ENCODE results near the gene GLIS1. TPM values are rescaled to one million over a fixed set of nuclear protein-coding genes. Genes with fewer than 3 reads are reported as not detected.
"Not testable (repeated sequence)": the region's sequence is repeated elsewhere in the genome, so short reads cannot be mapped to it uniquely, and the experiment has no call there.

Gene GLIS1
- total RNA-seq, 1 experiment from 2014 or later: 1.7 TPM

DNA sequence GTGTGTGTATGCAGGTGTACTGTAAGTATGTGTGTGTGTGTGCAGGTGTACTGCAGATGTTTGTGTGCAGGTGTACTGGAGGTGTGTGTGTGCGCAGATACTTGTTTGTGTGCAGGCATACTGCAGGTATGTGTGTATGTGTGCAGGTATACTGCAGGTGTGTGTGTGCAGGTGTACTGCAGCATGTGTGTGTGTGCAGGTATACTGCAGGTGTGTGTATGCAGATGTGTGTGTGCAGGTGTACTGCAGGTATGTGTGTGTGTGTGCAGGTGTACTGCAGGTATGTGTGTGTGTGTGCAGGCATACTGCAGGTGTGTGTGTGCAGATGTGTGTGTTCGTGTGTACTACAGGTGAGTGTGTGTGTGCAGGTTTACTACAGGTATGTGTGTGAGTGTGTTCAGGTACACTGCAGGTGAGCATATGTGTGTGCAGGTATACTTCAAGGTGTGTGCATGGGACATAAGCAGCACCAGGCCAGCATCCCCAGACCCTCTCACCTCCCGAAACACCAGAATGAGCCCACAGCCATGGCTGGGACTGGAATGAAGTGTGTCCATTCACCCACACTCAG, 182.2 kb downstream of the GLIS1 start:
- intact Hi-C loops (cut with micrococcal nuclease): no loop called here
- Histone ChIP-seq H3K9me3 (ENCODE audit: low read length) (no peaks in the 10 kb centered on the region), H4K20me1 (ENCODE audit: low read length) (no peaks in the 10 kb centered on the region), H3K4me1 (ENCODE audit: insufficient read depth, low read length) (no peaks in the 10 kb centered on the region), H3K27ac (ENCODE audit: low read length) (no peak overlapping the region), H3K79me2 (ENCODE audit: low read length) (no peaks in the 10 kb centered on the region), H3K9ac (ENCODE audit: low read length) (no peak overlapping the region), H3F3A (ENCODE audit: low read length, unreplicated experiment) (no peaks in the 10 kb centered on the region), H2AFZ (ENCODE audit: low read length) (no peak overlapping the region), H3K9me2 (replicated peaks; ENCODE audit: low read length) (no peaks in the 10 kb centered on the region), H3K27me3 (ENCODE audit: low read length) (no peaks in the 10 kb centered on the region), H3K4me2 (ENCODE audit: low read length) (no peak overlapping the region), H3K36me3 (ENCODE audit: low read depth, low read length) (no peaks in the 10 kb centered on the region), H3K4me3 (ENCODE audit: low read length) (no peak overlapping the region)
- DNase-seq (no peak), ATAC-seq (no peak)
- BruUV-seq (replicated peaks): no TSS peak
- POLR2A ChIA-PET (ENCODE audit: unreplicated experiment): no interaction called here
- CTCF ChIA-PET: no interaction called here
- TF ChIP-seq EZH2 (IDR thresholded peaks at IDR 0.05; ENCODE audit: low read length, unreplicated experiment) (no peak), EZH2phosphoT487 (IDR thresholded peaks at IDR 0.05; ENCODE audit: borderline replicate concordance, low read length) (no peak)
- TF ChIP-seq, protein P1, sequence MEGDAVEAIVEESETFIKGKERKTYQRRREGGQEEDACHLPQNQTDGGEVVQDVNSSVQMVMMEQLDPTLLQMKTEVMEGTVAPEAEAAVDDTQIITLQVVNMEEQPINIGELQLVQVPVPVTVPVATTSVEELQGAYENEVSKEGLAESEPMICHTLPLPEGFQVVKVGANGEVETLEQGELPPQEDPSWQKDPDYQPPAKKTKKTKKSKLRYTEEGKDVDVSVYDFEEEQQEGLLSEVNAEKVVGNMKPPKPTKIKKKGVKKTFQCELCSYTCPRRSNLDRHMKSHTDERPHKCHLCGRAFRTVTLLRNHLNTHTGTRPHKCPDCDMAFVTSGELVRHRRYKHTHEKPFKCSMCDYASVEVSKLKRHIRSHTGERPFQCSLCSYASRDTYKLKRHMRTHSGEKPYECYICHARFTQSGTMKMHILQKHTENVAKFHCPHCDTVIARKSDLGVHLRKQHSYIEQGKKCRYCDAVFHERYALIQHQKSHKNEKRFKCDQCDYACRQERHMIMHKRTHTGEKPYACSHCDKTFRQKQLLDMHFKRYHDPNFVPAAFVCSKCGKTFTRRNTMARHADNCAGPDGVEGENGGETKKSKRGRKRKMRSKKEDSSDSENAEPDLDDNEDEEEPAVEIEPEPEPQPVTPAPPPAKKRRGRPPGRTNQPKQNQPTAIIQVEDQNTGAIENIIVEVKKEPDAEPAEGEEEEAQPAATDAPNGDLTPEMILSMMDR (conservative IDR thresholded peaks at IDR 0.05; ENCODE audit: low read depth, low read length): no peak

DNA sequence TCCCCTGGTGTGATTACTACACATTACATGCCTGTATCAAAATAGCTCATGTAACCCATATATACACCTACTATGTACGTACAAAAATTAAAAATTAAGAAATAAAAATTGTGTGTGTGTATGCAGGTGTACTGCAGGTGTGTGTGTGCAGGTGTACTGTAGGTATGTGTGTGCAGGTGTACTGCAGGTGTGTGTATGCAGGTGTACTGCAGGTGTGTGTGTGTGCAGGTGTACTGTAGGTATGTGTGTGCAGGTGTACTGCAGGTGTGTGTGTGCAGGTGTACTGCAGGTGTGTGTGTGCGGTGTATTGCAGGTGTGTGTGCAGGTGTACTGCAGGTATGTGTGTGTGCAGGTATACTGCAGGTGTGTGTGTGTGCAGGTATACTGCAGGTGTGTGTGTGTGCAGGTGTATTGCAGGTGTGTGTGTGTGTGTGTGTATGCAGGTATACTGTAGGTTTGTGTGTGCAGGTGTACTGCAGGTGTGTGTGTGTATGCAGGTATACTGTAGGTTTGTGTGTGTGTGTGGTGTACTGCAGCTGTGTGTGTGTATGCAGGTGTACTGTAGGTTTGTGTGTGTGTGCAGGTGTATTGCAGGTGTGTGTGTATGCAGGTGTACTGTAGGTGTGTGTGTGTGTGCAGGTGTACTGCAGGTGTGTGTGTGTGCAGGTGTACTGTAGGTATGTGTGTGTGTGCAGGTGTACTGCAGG, 183.2 kb downstream of the GLIS1 start:
- H2AFZ ChIP-seq (ENCODE audit: low read length); CTCF ChIA-PET; H3K27me3 ChIP-seq (ENCODE audit: low read length); H3K27ac ChIP-seq (ENCODE audit: low read length); ATAC-seq; H3K4me3 ChIP-seq (ENCODE audit: low read length); H3K4me2 ChIP-seq (ENCODE audit: low read length); H3K79me2 ChIP-seq (ENCODE audit: low read length); intact Hi-C loops (cut with micrococcal nuclease); H3F3A ChIP-seq (ENCODE audit: low read length, unreplicated experiment); H3K9me2 ChIP-seq (replicated peaks; ENCODE audit: low read length); H4K20me1 ChIP-seq (ENCODE audit: low read length); H3K9me3 ChIP-seq (ENCODE audit: low read length); H3K36me3 ChIP-seq (ENCODE audit: low read depth, low read length); H3K4me1 ChIP-seq (ENCODE audit: insufficient read depth, low read length); H3K9ac ChIP-seq (ENCODE audit: low read length); POLR2A ChIA-PET (ENCODE audit: unreplicated experiment); DNase-seq; BruUV-seq (replicated peaks): not testable (repeated sequence)

DNA sequence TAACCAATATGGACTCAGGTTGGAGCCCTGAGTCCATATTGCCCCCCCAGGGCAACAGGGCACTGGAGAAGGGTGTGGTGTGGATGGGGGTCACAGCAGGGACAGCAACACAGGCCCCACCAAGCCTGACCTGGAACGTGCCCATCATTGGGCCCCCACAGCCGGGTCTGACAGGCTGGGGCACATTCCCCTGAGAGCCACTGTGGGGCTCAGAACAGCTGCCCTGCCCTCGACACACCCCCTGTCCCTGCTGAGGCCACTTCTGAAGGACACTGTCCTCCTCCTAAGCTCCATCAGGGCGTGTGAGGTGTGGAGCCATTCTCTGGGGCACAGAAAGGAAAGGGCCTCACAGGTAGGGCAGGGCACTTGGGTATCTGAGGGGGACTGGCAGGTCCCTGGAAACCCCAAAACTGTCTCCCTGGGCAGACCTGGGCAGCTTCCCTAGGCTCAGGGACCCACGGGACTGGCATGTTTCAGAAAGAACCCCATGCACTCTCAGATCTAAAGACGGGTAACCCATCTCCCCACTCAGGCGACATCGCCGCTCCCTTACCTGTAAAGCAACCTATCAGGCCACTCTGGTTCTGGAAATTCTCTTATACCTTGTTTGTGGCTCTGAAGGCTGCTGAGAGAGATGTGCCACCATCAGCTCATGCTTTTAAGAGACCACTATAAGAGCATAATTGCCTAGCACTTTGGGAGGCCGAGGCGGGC, 184.2 kb downstream of the GLIS1 start:
- POLR2A ChIA-PET (ENCODE audit: unreplicated experiment): no interaction called here
- no peaks in the 10 kb centered on the region for H3K9me2 ChIP-seq (replicated peaks; ENCODE audit: low read length)
- H3K9ac ChIP-seq (ENCODE audit: low read length): no peak overlapping the region
- no peaks in the 10 kb centered on the region for H4K20me1 ChIP-seq (ENCODE audit: low read length)
- H3K79me2 ChIP-seq (ENCODE audit: low read length): no peaks in the 10 kb centered on the region
- H3K4me2 ChIP-seq (ENCODE audit: low read length): no peak overlapping the region
- CTCF ChIA-PET: no interaction called here
- intact Hi-C loops (cut with micrococcal nuclease): no loop called here
- H2AFZ ChIP-seq (ENCODE audit: low read length): no peak overlapping the region
- no peak overlapping the region for H3K27ac ChIP-seq (ENCODE audit: low read length)
- ATAC-seq (no peak), DNase-seq (no peak)
- no peak overlapping the region for H3K4me3 ChIP-seq (ENCODE audit: low read length)
- BruUV-seq (replicated peaks): no TSS peak
- H3K36me3 ChIP-seq (ENCODE audit: low read depth, low read length): no peaks in the 10 kb centered on the region
- H3K9me3 ChIP-seq (ENCODE audit: low read length): no peaks in the 10 kb centered on the region
- no peaks in the 10 kb centered on the region for H3K27me3 ChIP-seq (ENCODE audit: low read length)
- no peaks in the 10 kb centered on the region for H3F3A ChIP-seq (ENCODE audit: low read length, unreplicated experiment)
- TF ChIP-seq, protein P1 (conservative IDR thresholded peaks at IDR 0.05; ENCODE audit: low read depth, low read length): no peak
- TF ChIP-seq EZH2phosphoT487 (IDR thresholded peaks at IDR 0.05; ENCODE audit: borderline replicate concordance, low read length) (no peak), EZH2 (IDR thresholded peaks at IDR 0.05; ENCODE audit: low read length, unreplicated experiment) (no peak)
- no peaks in the 10 kb centered on the region for H3K4me1 ChIP-seq (ENCODE audit: insufficient read depth, low read length)
